Measurements from ENCODE around the gene FAAP100.

The FAAP100 gene

DNA sequence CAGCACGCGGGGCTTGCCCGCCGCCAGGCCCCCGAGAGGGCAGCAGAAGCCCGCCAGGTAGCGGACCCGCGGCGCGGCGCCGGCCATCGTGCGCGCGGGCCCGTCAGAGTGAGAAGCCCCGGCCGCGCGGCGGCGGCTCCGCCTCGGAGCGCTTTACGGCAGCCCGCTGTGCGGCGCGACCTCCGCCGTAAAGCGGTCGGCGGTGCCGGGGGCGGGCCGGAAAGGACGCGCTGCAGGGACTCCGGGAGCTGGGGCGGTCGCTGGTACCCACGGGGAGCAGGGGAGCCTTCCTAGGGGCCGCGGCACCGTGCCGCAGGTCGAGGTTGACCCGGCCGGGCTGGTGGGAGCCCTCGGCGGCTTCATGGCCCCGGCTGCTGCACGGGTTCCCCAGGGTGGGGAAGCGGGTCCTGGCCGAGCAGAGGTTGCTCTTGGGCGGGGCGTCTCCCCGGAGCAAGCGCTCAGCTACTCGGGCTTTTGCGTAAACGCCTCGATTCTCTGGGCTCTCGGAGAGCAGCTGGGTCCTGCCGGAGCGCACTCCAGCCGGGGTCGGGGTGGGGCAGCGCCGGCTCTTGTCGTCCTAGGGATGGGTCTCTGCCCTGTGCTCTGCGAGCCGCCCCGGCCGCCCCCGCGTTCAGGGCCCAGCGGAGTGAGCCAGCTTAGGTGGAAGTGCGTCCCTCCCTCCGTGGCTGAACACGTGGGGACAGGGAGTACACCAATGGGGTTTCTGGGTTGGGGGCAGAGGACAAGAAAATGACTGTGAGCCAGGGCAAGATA, at the start of gene FAAP100:
Gene FAAP100, minus strand, starts transcription at position 110 of the 774 bp plus-strand sequence. Its CDS starts 23 bp downstream, at position 87.
- DNase-seq (ENCODE audit: low read depth) = peak; percentile 78
- TF ChIP-seq, protein P1, sequence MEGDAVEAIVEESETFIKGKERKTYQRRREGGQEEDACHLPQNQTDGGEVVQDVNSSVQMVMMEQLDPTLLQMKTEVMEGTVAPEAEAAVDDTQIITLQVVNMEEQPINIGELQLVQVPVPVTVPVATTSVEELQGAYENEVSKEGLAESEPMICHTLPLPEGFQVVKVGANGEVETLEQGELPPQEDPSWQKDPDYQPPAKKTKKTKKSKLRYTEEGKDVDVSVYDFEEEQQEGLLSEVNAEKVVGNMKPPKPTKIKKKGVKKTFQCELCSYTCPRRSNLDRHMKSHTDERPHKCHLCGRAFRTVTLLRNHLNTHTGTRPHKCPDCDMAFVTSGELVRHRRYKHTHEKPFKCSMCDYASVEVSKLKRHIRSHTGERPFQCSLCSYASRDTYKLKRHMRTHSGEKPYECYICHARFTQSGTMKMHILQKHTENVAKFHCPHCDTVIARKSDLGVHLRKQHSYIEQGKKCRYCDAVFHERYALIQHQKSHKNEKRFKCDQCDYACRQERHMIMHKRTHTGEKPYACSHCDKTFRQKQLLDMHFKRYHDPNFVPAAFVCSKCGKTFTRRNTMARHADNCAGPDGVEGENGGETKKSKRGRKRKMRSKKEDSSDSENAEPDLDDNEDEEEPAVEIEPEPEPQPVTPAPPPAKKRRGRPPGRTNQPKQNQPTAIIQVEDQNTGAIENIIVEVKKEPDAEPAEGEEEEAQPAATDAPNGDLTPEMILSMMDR (IDR thresholded peaks at IDR 0.05; ENCODE audit: low read length, missing control alignments) = no peak
- peak within 1 kb of the TSS; percentile 86 for H3K4me3 ChIP-seq (replicated peaks; ENCODE audit: low read depth, low read length)

- no peak overlapping the region for H3K4me3 ChIP-seq (replicated peaks; ENCODE audit: low read depth, low read length)
- TF ChIP-seq, protein P1 (IDR thresholded peaks at IDR 0.05; ENCODE audit: low read length, missing control alignments) = peak; percentile 83
- peak; percentile 86 for DNase-seq (ENCODE audit: low read depth)
Observed at GRCh38 chr17:81601525-81602120, 49.5 kb upstream of the FAAP100 start.

- peak; percentile 42 for DNase-seq (ENCODE audit: low read depth)
- TF ChIP-seq, protein P1 (IDR thresholded peaks at IDR 0.05; ENCODE audit: low read length, missing control alignments) = no peak
- no peak overlapping the region for H3K4me3 ChIP-seq (replicated peaks; ENCODE audit: low read depth, low read length)
Observed at GRCh38 chr17:81599719-81600486, 47.8 kb upstream of the FAAP100 start.

- no peak overlapping the region for H3K4me3 ChIP-seq (replicated peaks; ENCODE audit: low read depth, low read length)
- TF ChIP-seq, protein P1 (IDR thresholded peaks at IDR 0.05; ENCODE audit: low read length, missing control alignments) = no peak
- no peak for DNase-seq (ENCODE audit: low read depth)
Observed at GRCh38 chr17:81593105-81593871, 41.1 kb upstream of the FAAP100 start.

DNA sequence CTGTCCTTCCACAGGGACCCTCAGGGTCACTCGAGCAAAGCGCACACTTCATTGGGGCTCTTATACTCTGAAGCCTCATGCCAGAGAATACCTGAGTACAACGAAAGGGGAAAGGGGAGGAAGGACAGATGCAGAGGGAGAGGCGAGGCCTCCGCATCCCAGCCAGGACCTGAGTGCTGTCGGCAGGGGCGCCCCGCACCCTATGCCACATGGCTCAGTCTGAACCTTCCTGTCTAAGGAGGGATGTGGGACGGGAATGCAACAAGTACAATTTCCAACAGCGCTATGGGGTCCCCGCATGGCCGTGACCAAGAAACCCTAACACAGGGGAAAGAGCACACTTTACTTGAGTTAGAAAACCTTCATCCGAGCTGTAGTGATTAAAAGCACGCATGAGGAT, 39.8 kb upstream of the FAAP100 start:
- TF ChIP-seq, protein P1 (IDR thresholded peaks at IDR 0.05; ENCODE audit: low read length, missing control alignments) = no peak

GRCh38 chr17:81590121-81590520, 38.0 kb upstream of the FAAP100 start:
- no peak overlapping the region for H3K4me3 ChIP-seq (replicated peaks; ENCODE audit: low read depth, low read length)
- no peak for DNase-seq (ENCODE audit: low read depth)
- TF ChIP-seq, protein P1 (IDR thresholded peaks at IDR 0.05; ENCODE audit: low read length, missing control alignments) = no peak

More for the DNA sequence above, 39.8 kb upstream of the FAAP100 start:
- H3K4me3 ChIP-seq (replicated peaks; ENCODE audit: low read depth, low read length) = no peak overlapping the region
- DNase-seq (ENCODE audit: low read depth) = no peak

All from fibroblast of pulmonary artery (primary cell).